ENCODE data around the gene LETMD1. TPM values are rescaled to one million over a fixed set of nuclear protein-coding genes. Genes with fewer than 3 reads are reported as not detected.

Gene LETMD1
- total and polyA plus RNA-seq, 2 of the 4 experiments (the other 2 are of a cell fraction) = 27.6 to 40.1 TPM

DNA sequence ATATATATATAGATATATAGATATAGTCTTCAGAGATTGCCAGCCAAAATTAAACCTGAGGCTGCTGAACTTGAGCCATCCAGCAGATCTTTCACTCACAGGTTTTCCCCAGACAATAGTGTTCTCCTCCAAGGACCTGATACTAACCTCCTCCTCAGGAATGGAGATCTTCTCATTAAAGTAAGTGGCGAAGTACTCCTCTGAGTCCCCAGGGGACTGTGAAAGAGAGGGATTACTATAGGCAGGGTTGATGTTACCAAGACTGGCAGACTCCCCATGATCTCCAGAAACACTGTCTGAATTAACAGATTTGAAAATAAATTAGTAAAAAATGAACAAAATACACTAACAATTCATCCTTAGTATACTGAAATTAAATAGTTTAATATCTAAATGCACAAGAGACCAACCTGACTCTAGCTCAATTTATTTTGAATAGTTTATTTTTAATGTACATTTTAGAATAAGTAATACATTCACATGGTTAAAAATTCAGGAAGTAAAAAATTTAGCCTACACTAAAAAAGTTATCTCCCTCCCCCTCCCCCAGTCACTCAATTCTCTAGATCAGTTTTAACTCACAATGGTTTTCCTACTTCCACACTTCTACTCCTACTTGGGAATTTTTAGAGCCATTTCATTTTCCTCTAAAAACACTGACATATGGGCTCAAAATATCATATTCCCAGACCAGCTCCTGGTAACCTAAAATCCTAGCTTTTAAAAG is 39.6 kb upstream of the LETMD1 start:
- BruUV-seq (replicated peaks) = no TSS peak
- in situ Hi-C loops (cut with MboI; ENCODE audit: low sequenced_read_pairs) = no loop called here
- WGBS, 2 experiments (ENCODE audit: extremely low coverage in 2 of 2, insufficient read length in 1 of 2) = no CpG with 5 or more reads among the region's 1 CpG

More for the DNA sequence above, 39.6 kb upstream of the LETMD1 start:
- Histone ChIP-seq H2BK5ac (ENCODE audit: low read depth, low read length, poor library complexity, severe bottlenecking) (no peak overlapping the region), H3K79me1 (ENCODE audit: low read depth in 1 of 2, low read length in 2 of 2) (peaks cover 10 to 32% of the 10 kb centered on the region in 2 experiments), H4K8ac (ENCODE audit: low read depth in 2 of 2, low read length in 2 of 2) (no peak overlapping the region), H3K23ac (ENCODE audit: low read depth, low read length) (no peak overlapping the region), H3K9ac (ENCODE audit: low read depth, low read length) (no peak overlapping the region), H4K91ac (ENCODE audit: insufficient read depth, low read depth, low read length) (no peak overlapping the region), H2BK15ac (ENCODE audit: low read depth, low read length) (no peak overlapping the region), H2AFZ (replicated peaks; ENCODE audit: low read length, poor library complexity) (no peak overlapping the region), H3K18ac (ENCODE audit: low read depth, low read length) (no peak overlapping the region), H4K20me1 (ENCODE audit: insufficient read depth, low read length) (peaks cover 7% of the 10 kb centered on the region; the same call in 1 of the 2 replicates), H3K9me3 (ENCODE audit: control insufficient read depth, insufficient read depth, low read length) (no peaks in the 10 kb centered on the region), H3K4me1 (ENCODE audit: control insufficient read depth, insufficient read depth, low read length) (peaks cover 3% of the 10 kb centered on the region), H4K5ac (ENCODE audit: low read depth, low read length) (no peak overlapping the region), H2BK20ac (ENCODE audit: low read depth, low read length) (no peak overlapping the region), H3K4ac (ENCODE audit: low read depth, low read length) (no peak overlapping the region), H3K4me2 (ENCODE audit: low read depth, low read length) (no peak overlapping the region), H3K27ac (ENCODE audit: insufficient read depth, low read length) (no peak overlapping the region), H2AK9ac (replicated peaks; ENCODE audit: low read depth, low read length, poor library complexity) (no peak overlapping the region), H3K56ac (ENCODE audit: extremely low read depth, insufficient read depth, low read length) (no peak overlapping the region), H3K27me3 (ENCODE audit: control insufficient read depth, insufficient read depth, low read length) (no peaks in the 10 kb centered on the region), H3K4me3 (ENCODE audit: insufficient read depth, low read depth, low read length) (no peak overlapping the region), H3K9me1 (ENCODE audit: insufficient read depth, low read length) (0 out of 2 replicates have a peak, but pooled peaks cover 3% of the 10 kb centered on the region), H2AK5ac (ENCODE audit: low read depth, low read length) (no peak overlapping the region), H3K14ac (replicated peaks; ENCODE audit: low read depth, low read length) (no peak overlapping the region), H3K36me3 (ENCODE audit: control insufficient read depth, insufficient read depth, low read length) (peaks cover 19% of the 10 kb centered on the region), H2BK120ac (ENCODE audit: low read depth, low read length) (no peak overlapping the region)
- DNase-seq = no peak
- intact Hi-C loops (cut with micrococcal nuclease) = no loop called here
- ATAC-seq (ENCODE audit: low read depth) = no peak
- no peak for TF ChIP-seq MXI1 (IDR thresholded peaks at IDR 0.05; ENCODE audit: borderline replicate concordance, low read depth, low read length)
- TF ChIP-seq, protein P1, sequence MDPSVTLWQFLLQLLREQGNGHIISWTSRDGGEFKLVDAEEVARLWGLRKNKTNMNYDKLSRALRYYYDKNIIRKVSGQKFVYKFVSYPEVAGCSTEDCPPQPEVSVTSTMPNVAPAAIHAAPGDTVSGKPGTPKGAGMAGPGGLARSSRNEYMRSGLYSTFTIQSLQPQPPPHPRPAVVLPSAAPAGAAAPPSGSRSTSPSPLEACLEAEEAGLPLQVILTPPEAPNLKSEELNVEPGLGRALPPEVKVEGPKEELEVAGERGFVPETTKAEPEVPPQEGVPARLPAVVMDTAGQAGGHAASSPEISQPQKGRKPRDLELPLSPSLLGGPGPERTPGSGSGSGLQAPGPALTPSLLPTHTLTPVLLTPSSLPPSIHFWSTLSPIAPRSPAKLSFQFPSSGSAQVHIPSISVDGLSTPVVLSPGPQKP (IDR thresholded peaks at IDR 0.05; ENCODE audit: borderline replicate concordance, low read depth, low read length) = no peak
- TF ChIP-seq FOS (IDR thresholded peaks at IDR 0.05; ENCODE audit: low read depth, low read length) = no peak
- TF ChIP-seq RCOR1 (IDR thresholded peaks at IDR 0.05; ENCODE audit: insufficient replicate concordance, low read length) = no peak
- no peak for TF ChIP-seq CEBPB (IDR thresholded peaks at IDR 0.05; ENCODE audit: low read depth, low read length)
- TF ChIP-seq SMC3 (IDR thresholded peaks at IDR 0.05; ENCODE audit: low read depth, low read length) = no peak
- no peak for TF ChIP-seq RAD21 (IDR thresholded peaks at IDR 0.05; ENCODE audit: low read length)
- TF ChIP-seq MAZ (IDR thresholded peaks at IDR 0.05; ENCODE audit: borderline replicate concordance, low read depth, low read length) = no peak
- TF ChIP-seq, protein P2, sequence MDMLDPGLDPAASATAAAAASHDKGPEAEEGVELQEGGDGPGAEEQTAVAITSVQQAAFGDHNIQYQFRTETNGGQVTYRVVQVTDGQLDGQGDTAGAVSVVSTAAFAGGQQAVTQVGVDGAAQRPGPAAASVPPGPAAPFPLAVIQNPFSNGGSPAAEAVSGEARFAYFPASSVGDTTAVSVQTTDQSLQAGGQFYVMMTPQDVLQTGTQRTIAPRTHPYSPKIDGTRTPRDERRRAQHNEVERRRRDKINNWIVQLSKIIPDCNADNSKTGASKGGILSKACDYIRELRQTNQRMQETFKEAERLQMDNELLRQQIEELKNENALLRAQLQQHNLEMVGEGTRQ (IDR thresholded peaks at IDR 0.05; ENCODE audit: low read depth, low read length) = no peak
- ChIA-PET CTCF (interaction anchor here (0.8 to 1.4 kb wide), 3 partner anchors 11 to 17 kb away, joined by 3 read pairs; partner anchors contain the start of gene SLC11A2), POLR2A (ENCODE audit: unreplicated experiment) (no interaction called here)
- dilution Hi-C loops (cut with HindIII; ENCODE audit: low sequenced_read_pairs, unreplicated experiment) = no loop called here

Data from IMR-90 (cell line).